Ascending aorta (tissue), 2 donors: ENCODE measurements around the gene TRAT1. TPM values are rescaled to one million over a fixed set of nuclear protein-coding genes. Genes with fewer than 3 reads are reported as not detected.

Experiments
- DNase-seq, 2 donors: peaks; one replicate each; pipeline ENCODE4 v3.0.0-alpha.2; 2019; ENCODE audit warnings: low spot score in 2 of 2
- H3K27ac ChIP-seq, 2 donors: fragments of 200-600 bp; sonication (generic); one replicate each; pipeline ENCODE4 v1.5.1; 2016 to 2017; ENCODE audit warnings: mild to moderate bottlenecking in 1 of 2
- H3K27me3 ChIP-seq: fragments of 200-600 bp; sonication (generic); one replicate; pipeline ENCODE4 v1.5.1; 2017
- H3K36me3 ChIP-seq, 2 donors: fragments of 200-600 bp; sonication (generic); one replicate each; pipeline ENCODE4 v1.5.1; 2016
- H3K4me1 ChIP-seq, 2 donors: fragments of 200-600 bp; sonication (generic); one replicate each; pipeline ENCODE4 v1.5.1; 2016 to 2017; ENCODE audit warnings: mild to moderate bottlenecking in 1 of 2
- H3K4me3 ChIP-seq, 2 donors: fragments of 200-600 bp; sonication (generic); one replicate each; pipeline ENCODE4 v1.5.1; 2016 to 2017; ENCODE audit warnings: mild to moderate bottlenecking in 1 of 2
- H3K9me3 ChIP-seq, 2 donors: fragments of 200-600 bp; sonication (generic); one replicate each; pipeline ENCODE4 v1.5.1; 2016
- intact Hi-C: fragments of 100-400 bp; cut with DNase I; formaldehyde crosslinking; loops from one replicate; pipeline ENCODE4 v1.15.1; 2023
- total RNA-seq: library from RNA; depleted of rRNA; stranded (reverse); fragments of >200 nt; gene quantifications from one replicate; pipeline ENCODE4 v1.1.0, GENCODE V29; 2016
- TF ChIP-seq, protein P1 (sequence below), 3 experiments: fragments of 200-600 bp in 2 of 3; fragments of 450-650 bp in 1 of 3; sonication (generic) in 2 of 3; IDR thresholded peaks; one replicate each; pipeline ENCODE4 v1.5.1; 2016 to 2019; ENCODE audit warnings: antibody characterized with exemption in 3 of 3, mild to moderate bottlenecking in 1 of 3, moderate library complexity in 1 of 3

The TRAT1 gene
- total RNA-seq, 1 donor from 2014 or later, result 3.7 TPM

DNA sequence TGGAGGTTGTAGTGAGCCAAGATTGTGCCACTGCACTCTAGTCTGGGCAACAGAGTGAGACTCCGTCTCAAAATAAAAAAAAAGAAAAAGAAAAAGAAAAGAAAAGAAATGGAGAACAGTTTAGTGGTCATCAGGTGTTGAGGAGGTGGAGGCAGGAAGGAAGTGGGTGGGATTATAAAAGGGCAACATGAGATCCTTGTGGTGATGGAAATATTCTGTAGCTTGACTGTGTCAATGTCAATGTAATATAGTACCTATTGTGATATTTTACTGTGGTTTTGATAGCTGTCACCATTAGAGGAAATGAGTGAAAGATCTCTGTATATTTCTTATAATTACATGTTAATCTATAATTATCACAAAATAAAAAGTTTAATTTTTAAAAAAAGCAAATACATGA lies 60.8 kb downstream of the TRAT1 start:
- no peaks in the 10 kb centered on the region for H3K9me3 ChIP-seq
- no peaks in the 10 kb centered on the region for H3K36me3 ChIP-seq
- no peaks in the 10 kb centered on the region for H3K27me3 ChIP-seq
- no peak overlapping the region for H3K4me3 ChIP-seq
- H3K27ac ChIP-seq, result no peak overlapping the region
- intact Hi-C loops, result no loop called here
- TF ChIP-seq, protein P1, sequence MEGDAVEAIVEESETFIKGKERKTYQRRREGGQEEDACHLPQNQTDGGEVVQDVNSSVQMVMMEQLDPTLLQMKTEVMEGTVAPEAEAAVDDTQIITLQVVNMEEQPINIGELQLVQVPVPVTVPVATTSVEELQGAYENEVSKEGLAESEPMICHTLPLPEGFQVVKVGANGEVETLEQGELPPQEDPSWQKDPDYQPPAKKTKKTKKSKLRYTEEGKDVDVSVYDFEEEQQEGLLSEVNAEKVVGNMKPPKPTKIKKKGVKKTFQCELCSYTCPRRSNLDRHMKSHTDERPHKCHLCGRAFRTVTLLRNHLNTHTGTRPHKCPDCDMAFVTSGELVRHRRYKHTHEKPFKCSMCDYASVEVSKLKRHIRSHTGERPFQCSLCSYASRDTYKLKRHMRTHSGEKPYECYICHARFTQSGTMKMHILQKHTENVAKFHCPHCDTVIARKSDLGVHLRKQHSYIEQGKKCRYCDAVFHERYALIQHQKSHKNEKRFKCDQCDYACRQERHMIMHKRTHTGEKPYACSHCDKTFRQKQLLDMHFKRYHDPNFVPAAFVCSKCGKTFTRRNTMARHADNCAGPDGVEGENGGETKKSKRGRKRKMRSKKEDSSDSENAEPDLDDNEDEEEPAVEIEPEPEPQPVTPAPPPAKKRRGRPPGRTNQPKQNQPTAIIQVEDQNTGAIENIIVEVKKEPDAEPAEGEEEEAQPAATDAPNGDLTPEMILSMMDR (IDR thresholded peaks at IDR 0.05), result no peak
- no peaks in the 10 kb centered on the region for H3K4me1 ChIP-seq
- no peak for DNase-seq

DNA sequence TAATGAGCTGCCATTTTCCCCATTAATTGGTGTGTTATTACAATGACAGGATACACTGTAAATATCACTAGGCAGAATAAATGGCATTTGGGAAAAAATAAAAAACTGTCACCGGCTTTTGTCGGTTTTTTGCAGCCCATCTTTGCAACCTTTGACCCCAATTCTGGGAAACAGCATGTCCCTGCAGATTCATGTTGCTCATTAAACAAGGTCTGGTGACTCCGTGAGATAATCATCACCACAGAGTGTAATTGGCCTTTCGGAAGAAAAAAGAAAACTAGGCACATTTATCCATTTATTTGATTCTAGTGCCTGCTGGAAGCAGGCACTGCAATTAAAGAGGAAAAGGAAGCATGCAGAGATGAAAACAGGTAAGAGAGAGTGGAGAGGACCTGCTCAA lies 64.5 kb downstream of the TRAT1 start:
- Histone ChIP-seq H3K27ac (no peak overlapping the region), H3K36me3 (no peaks in the 10 kb centered on the region), H3K4me3 (no peak overlapping the region), H3K4me1 (no peaks in the 10 kb centered on the region), H3K27me3 (no peaks in the 10 kb centered on the region), H3K9me3 (no peaks in the 10 kb centered on the region)
- DNase-seq, result no peak
- TF ChIP-seq, protein P1 (IDR thresholded peaks at IDR 0.05), result no peak
- intact Hi-C loops, result no loop called here

DNA sequence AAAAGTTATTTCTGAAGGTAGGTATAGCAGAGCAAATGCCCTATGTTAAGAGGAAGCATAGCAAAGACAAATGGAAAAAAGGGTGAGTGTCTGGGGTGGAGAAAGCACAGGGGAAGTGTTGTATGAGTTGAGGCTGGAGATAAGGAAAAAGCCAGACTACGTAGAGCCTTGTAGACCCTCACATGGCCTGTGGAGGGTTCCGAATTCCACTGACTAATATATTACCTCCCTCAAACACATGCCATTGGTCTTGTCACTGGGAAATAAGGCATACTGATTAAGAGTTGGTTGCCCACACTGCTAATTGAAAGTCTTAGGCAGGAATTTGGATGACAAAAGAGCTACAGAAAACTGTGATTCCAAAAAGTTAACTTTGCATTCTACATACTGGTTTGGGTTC lies 65.2 kb downstream of the TRAT1 start:
- TF ChIP-seq, protein P1 (IDR thresholded peaks at IDR 0.05), result no peak
- no peak overlapping the region for H3K4me3 ChIP-seq
- intact Hi-C loops, result no loop called here
- H3K27ac ChIP-seq, result no peak overlapping the region
- H3K4me1 ChIP-seq, result no peaks in the 10 kb centered on the region
- no peak for DNase-seq
- H3K36me3 ChIP-seq, result no peaks in the 10 kb centered on the region
- no peaks in the 10 kb centered on the region for H3K9me3 ChIP-seq
- no peaks in the 10 kb centered on the region for H3K27me3 ChIP-seq

DNA sequence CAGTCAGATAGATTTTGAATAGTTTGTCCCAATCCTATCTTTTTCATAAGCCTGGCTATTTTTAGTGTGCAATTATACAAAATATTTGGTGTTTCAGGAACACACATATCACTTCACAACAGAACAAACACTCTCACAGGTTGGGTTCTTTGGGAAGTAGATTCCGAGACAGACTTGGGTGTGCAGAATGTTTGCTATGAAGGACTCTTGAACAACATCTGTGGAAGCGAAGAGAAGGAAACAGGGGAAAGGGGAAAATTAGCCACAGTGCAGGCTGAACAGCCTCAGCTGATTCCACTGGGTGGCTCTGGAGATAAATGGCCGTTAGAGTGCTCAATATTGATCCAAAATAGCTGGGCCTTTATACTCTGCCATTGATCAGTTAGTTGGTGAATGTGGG lies 69.2 kb downstream of the TRAT1 start:
- no peaks in the 10 kb centered on the region for H3K27me3 ChIP-seq
- no peaks in the 10 kb centered on the region for H3K36me3 ChIP-seq
- H3K9me3 ChIP-seq, result no peaks in the 10 kb centered on the region
- TF ChIP-seq, protein P1 (IDR thresholded peaks at IDR 0.05), result no peak
- DNase-seq, result no peak
- no peak overlapping the region for H3K4me3 ChIP-seq
- no peaks in the 10 kb centered on the region for H3K4me1 ChIP-seq
- no peak overlapping the region for H3K27ac ChIP-seq
- intact Hi-C loops, result no loop called here

DNA sequence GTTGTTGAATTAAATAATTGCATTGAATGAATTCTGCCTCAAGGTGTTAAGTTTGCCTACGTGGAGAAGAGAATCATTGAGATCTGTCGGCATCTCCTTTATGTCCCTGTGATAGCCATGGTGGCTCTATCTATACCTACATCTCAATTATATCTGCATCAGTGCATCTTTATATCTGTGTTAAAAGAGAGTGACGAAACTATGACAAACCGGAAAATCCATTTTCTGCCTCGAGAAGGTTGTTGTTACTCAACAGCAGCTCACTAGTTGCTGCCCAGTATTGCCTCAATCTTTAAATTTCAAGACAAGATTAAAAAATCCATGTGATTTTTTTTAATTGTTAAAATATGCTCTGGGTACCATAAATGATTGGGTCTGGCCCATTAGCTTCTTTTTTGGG lies 72.4 kb downstream of the TRAT1 start:
- DNase-seq, result no peak
- H3K9me3 ChIP-seq, result no peaks in the 10 kb centered on the region
- H3K4me3 ChIP-seq, result no peak overlapping the region
- H3K36me3 ChIP-seq, result no peaks in the 10 kb centered on the region
- H3K27ac ChIP-seq, result no peak overlapping the region
- TF ChIP-seq, protein P1 (IDR thresholded peaks at IDR 0.05), result no peak
- no peaks in the 10 kb centered on the region for H3K27me3 ChIP-seq
- H3K4me1 ChIP-seq, result no peaks in the 10 kb centered on the region
- intact Hi-C loops, result no loop called here

DNA sequence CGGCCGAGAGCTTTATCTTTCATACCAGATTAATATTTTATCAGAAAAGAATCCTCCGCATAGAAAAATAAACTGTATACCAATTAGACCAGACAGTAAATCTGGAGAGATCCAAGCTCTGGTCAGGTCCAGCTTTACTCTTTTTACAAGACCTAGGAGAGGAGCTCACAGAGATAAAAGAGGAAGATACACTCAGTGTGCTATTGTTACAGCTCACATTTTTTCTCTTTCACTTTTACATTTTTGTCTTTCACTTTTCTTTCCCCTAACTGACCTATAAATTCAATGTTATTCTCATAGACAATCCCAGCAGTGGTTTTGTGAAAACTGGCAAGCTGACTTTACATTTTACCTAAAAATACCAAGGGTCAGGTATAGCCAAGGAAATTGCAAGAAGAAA lies 75.3 kb downstream of the TRAT1 start:
- no peak for DNase-seq
- TF ChIP-seq, protein P1 (IDR thresholded peaks at IDR 0.05), result no peak
- intact Hi-C loops, result no loop called here

More for the DNA sequence above, 75.3 kb downstream of the TRAT1 start:
- Histone ChIP-seq H3K27me3 (no peaks in the 10 kb centered on the region), H3K9me3 (no peaks in the 10 kb centered on the region), H3K4me1 (no peaks in the 10 kb centered on the region), H3K27ac (no peak overlapping the region), H3K36me3 (no peaks in the 10 kb centered on the region), H3K4me3 (no peak overlapping the region)
